Osteocyte (in vitro differentiated cells): ENCODE data around the gene OR5AC2. TPM values are rescaled to one million over a fixed set of nuclear protein-coding genes. Genes with fewer than 3 reads are reported as not detected.

ENCODE experiments used
- DNase-seq: peaks from one replicate; pipeline ENCODE4 v3.0.0; 2021; ENCODE audit warnings: mixed read lengths; ENCODE audit not compliant: unreplicated experiment; ENCODE audit errors: extremely low spot score
- H3K27ac Mint-ChIP-seq: one replicate; pipeline ENCODE4 v1.8.0; 2021; ENCODE audit warnings: mild to moderate bottlenecking, mixed read lengths; ENCODE audit not compliant: unreplicated experiment
- H3K27me3 Mint-ChIP-seq: one replicate; pipeline ENCODE4 v1.8.0; 2021; ENCODE audit warnings: mixed read lengths; ENCODE audit not compliant: unreplicated experiment
- H3K36me3 Mint-ChIP-seq: one replicate; pipeline ENCODE4 v1.8.0; 2021; ENCODE audit warnings: mixed read lengths; ENCODE audit not compliant: unreplicated experiment
- H3K4me1 Mint-ChIP-seq: one replicate; pipeline ENCODE4 v1.8.0; 2021; ENCODE audit warnings: mixed read lengths; ENCODE audit not compliant: unreplicated experiment
- H3K4me3 Mint-ChIP-seq: one replicate; pipeline ENCODE4 v1.8.0; 2021; ENCODE audit warnings: mild to moderate bottlenecking, moderate library complexity, mixed read lengths; ENCODE audit not compliant: unreplicated experiment
- H3K9me3 Mint-ChIP-seq: one replicate; pipeline ENCODE4 v1.8.0; 2021; ENCODE audit warnings: mixed read lengths; ENCODE audit not compliant: unreplicated experiment
- total RNA-seq: library from RNA; stranded (reverse); gene quantifications from 2 replicates; pipeline ENCODE4 v1.2.1, GENCODE V29; 2021
- TF ChIP-seq, protein P1 (sequence below): fragments of 200-600 bp; sonication (generic); IDR thresholded peaks from 2 replicates; pipeline ENCODE4 v1.5.0; 2021; ENCODE audit warnings: antibody characterized with exemption, mild to moderate bottlenecking, moderate library complexity

OR5AC2 gene
- total RNA-seq, 1 donor from 2014 or later, result not detected

DNA sequence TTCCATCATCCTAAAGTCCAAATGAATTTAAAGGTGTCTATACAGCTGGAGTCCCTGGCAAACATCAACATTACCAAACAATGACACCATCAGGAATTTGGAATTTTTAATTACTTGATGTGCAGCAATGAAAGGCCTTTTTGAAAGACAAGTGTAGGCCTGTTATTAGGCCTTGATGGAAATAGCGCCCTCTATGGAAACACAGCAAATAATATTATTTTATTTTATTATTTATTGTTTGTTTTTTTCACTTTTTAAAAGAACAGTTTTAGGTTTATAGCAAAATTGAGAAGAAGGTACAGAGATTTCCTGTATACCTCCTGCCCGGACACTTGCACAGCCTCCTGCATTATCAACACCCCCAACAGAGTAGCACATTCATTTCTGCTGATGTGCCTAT lies 18.1 kb upstream of the OR5AC2 start:
- Mint-ChIP-seq H3K27me3 (peaks cover 27% of the 10 kb centered on the region), H3K4me1 (no peaks in the 10 kb centered on the region), H3K4me3 (no peak overlapping the region), H3K36me3 (no peaks in the 10 kb centered on the region), H3K27ac (no peak overlapping the region), H3K9me3 (no peaks in the 10 kb centered on the region)
- DNase-seq, result no peak
- TF ChIP-seq, protein P1, sequence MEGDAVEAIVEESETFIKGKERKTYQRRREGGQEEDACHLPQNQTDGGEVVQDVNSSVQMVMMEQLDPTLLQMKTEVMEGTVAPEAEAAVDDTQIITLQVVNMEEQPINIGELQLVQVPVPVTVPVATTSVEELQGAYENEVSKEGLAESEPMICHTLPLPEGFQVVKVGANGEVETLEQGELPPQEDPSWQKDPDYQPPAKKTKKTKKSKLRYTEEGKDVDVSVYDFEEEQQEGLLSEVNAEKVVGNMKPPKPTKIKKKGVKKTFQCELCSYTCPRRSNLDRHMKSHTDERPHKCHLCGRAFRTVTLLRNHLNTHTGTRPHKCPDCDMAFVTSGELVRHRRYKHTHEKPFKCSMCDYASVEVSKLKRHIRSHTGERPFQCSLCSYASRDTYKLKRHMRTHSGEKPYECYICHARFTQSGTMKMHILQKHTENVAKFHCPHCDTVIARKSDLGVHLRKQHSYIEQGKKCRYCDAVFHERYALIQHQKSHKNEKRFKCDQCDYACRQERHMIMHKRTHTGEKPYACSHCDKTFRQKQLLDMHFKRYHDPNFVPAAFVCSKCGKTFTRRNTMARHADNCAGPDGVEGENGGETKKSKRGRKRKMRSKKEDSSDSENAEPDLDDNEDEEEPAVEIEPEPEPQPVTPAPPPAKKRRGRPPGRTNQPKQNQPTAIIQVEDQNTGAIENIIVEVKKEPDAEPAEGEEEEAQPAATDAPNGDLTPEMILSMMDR, result no peak

DNA sequence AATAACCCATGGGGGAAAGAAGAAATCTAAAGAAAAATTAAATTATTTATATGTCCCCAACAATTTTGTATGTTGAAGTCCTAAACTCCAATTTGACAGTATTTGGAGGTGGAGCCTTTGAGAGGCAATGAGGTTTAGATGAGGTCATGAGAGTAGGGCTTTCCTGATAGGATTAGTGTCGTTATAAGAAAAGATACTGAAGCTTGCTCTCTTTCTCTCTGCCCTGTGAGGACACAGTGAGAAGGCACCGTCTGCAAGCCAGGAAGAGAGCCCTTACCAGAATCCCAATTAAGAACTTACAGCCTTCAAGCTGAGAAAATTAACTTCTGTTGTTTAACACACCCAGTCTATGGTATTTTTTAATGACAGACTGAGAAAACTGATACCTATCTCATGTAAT lies 16.1 kb upstream of the OR5AC2 start:
- Mint-ChIP-seq H3K4me3 (no peak overlapping the region), H3K27ac (no peak overlapping the region), H3K36me3 (no peaks in the 10 kb centered on the region), H3K9me3 (no peaks in the 10 kb centered on the region), H3K27me3 (peaks cover 22% of the 10 kb centered on the region), H3K4me1 (no peaks in the 10 kb centered on the region)
- DNase-seq, result no peak
- TF ChIP-seq, protein P1, result no peak

DNA sequence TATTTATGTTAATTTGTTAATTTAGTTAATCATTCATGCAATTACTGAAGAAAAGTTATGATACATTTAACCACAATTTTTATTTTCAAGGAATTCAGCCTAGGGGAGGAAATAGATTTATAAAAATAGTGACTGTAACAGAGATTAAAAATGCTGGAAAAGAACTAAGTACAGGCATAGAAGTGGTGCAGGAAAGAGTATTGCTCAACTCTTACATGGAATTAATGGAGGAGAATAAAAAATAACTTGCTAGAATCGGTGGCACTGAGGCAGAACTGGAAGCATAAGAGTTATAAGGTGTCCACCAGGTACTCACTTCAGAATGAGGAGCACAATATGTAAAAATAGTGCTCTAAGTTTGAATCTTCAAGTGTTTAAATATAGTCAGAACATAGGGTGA lies 13.5 kb upstream of the OR5AC2 start:
- Mint-ChIP-seq H3K4me3 (no peak overlapping the region), H3K9me3 (no peaks in the 10 kb centered on the region), H3K27me3 (peaks cover 22% of the 10 kb centered on the region), H3K27ac (no peak overlapping the region), H3K36me3 (no peaks in the 10 kb centered on the region), H3K4me1 (no peaks in the 10 kb centered on the region)
- TF ChIP-seq, protein P1, result no peak
- no peak for DNase-seq

DNA sequence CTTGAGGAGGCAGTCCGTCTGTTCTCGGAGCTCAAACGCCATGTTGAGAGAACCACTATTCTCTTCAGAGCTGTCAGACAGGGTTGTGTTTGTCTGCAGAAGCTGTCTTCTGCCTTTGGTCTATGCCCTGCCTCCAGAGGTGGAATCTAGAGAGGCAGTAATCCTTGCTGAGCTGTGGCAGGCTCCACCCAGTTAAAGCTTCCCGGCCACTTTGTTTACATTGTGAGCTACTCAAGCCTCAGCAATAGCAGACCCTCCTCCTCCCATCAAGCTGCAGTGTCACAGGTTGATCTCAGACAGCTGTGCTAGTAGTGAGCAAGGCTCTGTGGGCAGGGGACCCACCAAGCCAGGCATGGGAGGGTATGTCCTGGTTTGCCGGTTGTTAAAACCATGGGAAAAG lies 8.9 kb downstream of the OR5AC2 start:
- H3K9me3 Mint-ChIP-seq, result no peaks in the 10 kb centered on the region
- no peak overlapping the region for H3K27ac Mint-ChIP-seq
- H3K36me3 Mint-ChIP-seq, result no peaks in the 10 kb centered on the region
- DNase-seq, result no peak
- no peak overlapping the region for H3K4me3 Mint-ChIP-seq
- TF ChIP-seq, protein P1, result no peak
- no peaks in the 10 kb centered on the region for H3K4me1 Mint-ChIP-seq
- H3K27me3 Mint-ChIP-seq, result peaks cover 2% of the 10 kb centered on the region

DNA sequence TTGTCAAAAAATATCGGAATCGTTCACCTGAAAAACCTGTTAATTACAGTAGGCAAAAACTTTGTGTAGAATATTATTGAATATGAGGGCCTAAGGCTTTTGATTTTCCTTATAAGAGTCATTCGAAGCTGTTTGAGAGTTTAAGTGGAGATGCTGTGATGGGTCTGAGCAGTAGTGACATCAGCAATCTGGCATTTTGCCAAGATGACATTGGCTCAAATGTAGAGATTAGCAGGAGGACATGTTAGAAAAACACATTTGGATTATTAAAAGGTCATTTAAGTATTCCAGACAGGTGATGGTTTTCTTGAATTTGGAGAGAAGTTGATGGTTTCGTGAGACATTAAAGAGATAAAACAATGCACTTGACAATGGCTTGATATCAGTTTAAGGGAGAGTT lies 12.9 kb downstream of the OR5AC2 start:
- no peaks in the 10 kb centered on the region for H3K9me3 Mint-ChIP-seq
- no peaks in the 10 kb centered on the region for H3K36me3 Mint-ChIP-seq
- DNase-seq, result no peak
- no peaks in the 10 kb centered on the region for H3K4me1 Mint-ChIP-seq
- H3K4me3 Mint-ChIP-seq, result no peak overlapping the region
- H3K27ac Mint-ChIP-seq, result no peak overlapping the region
- peaks cover 2% of the 10 kb centered on the region for H3K27me3 Mint-ChIP-seq
- TF ChIP-seq, protein P1, result no peak
